ENCODE data around the gene KNDC1. TPM values are rescaled to one million over a fixed set of nuclear protein-coding genes. Genes with fewer than 3 reads are reported as not detected.

The KNDC1 gene
- polyA plus RNA-seq, 1 donor from 2014 or later: 4.3 TPM

DNA sequence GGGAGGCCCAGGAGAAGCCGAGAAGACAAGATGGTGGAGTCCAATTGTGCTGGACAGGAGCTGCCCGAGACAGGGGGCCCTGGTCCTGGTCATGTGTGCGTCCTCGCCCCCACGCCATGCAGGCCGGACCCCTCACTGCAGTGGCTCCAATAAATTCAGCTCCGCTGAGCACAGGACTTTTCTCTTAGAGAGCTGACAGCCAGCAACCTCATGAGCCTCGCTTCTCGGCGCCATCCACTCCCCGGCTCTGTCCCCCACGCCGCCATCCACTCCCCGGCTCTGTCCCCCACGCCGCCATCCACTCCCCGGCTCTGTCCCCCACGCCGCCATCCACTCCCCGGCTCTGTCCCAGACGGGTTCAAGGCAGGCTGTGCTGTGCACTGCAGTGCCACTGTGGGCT lies 67.2 kb downstream of the KNDC1 start:
- TF ChIP-seq, protein P1, sequence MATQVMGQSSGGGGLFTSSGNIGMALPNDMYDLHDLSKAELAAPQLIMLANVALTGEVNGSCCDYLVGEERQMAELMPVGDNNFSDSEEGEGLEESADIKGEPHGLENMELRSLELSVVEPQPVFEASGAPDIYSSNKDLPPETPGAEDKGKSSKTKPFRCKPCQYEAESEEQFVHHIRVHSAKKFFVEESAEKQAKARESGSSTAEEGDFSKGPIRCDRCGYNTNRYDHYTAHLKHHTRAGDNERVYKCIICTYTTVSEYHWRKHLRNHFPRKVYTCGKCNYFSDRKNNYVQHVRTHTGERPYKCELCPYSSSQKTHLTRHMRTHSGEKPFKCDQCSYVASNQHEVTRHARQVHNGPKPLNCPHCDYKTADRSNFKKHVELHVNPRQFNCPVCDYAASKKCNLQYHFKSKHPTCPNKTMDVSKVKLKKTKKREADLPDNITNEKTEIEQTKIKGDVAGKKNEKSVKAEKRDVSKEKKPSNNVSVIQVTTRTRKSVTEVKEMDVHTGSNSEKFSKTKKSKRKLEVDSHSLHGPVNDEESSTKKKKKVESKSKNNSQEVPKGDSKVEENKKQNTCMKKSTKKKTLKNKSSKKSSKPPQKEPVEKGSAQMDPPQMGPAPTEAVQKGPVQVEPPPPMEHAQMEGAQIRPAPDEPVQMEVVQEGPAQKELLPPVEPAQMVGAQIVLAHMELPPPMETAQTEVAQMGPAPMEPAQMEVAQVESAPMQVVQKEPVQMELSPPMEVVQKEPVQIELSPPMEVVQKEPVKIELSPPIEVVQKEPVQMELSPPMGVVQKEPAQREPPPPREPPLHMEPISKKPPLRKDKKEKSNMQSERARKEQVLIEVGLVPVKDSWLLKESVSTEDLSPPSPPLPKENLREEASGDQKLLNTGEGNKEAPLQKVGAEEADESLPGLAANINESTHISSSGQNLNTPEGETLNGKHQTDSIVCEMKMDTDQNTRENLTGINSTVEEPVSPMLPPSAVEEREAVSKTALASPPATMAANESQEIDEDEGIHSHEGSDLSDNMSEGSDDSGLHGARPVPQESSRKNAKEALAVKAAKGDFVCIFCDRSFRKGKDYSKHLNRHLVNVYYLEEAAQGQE (IDR thresholded peaks at IDR 0.05; ENCODE audit: borderline replicate concordance): no peak
- TF ChIP-seq MXI1 (conservative IDR thresholded peaks at IDR 0.05; ENCODE audit: poor library complexity, severe bottlenecking): no peak
- TF ChIP-seq EZH2 (IDR thresholded peaks at IDR 0.05; ENCODE audit: borderline replicate concordance, insufficient read depth, low read length, poor library complexity, severe bottlenecking): no peak
- no peak for TF ChIP-seq EP300 (conservative IDR thresholded peaks at IDR 0.05; ENCODE audit: poor library complexity, severe bottlenecking)
- TF ChIP-seq POLR2AphosphoS5 (IDR thresholded peaks at IDR 0.05): no peak
- TF ChIP-seq CTCF (IDR thresholded peaks at IDR 0.05; ENCODE audit: poor library complexity, severe bottlenecking): no peak
- no peak for TF ChIP-seq TAF1 (IDR thresholded peaks at IDR 0.05; ENCODE audit: low read depth)
- TF ChIP-seq SMC3 (conservative IDR thresholded peaks at IDR 0.05; ENCODE audit: poor library complexity): no peak
- no peak for TF ChIP-seq RAD21 (conservative IDR thresholded peaks at IDR 0.05)
- Histone ChIP-seq H3K79me2 (replicated peaks; ENCODE audit: insufficient read depth, low read length) (no peaks in the 10 kb centered on the region), H3K27me3 (ENCODE audit: insufficient read depth, low read depth, low read length) (peaks cover 39% of the 10 kb centered on the region), H3K9me2 (ENCODE audit: insufficient read depth, low read length) (no peaks in the 10 kb centered on the region), H3K4me3 (ENCODE audit: low read length) (no peak overlapping the region), H3K9me3 (ENCODE audit: low read length) (no peaks in the 10 kb centered on the region), H3K36me3 (ENCODE audit: insufficient read depth, low read length) (no peaks in the 10 kb centered on the region), H3F3A (ENCODE audit: insufficient read depth, low read length, poor library complexity, severe bottlenecking) (no peaks in the 10 kb centered on the region), H3K27ac (ENCODE audit: low read length) (no peak overlapping the region), H3K9ac (ENCODE audit: low read length) (no peak overlapping the region), H3K4me2 (ENCODE audit: low read length) (no peak overlapping the region), H2AFZ (ENCODE audit: low read depth, low read length) (no peak overlapping the region), H4K20me1 (ENCODE audit: insufficient read depth) (no peaks in the 10 kb centered on the region)

DNA sequence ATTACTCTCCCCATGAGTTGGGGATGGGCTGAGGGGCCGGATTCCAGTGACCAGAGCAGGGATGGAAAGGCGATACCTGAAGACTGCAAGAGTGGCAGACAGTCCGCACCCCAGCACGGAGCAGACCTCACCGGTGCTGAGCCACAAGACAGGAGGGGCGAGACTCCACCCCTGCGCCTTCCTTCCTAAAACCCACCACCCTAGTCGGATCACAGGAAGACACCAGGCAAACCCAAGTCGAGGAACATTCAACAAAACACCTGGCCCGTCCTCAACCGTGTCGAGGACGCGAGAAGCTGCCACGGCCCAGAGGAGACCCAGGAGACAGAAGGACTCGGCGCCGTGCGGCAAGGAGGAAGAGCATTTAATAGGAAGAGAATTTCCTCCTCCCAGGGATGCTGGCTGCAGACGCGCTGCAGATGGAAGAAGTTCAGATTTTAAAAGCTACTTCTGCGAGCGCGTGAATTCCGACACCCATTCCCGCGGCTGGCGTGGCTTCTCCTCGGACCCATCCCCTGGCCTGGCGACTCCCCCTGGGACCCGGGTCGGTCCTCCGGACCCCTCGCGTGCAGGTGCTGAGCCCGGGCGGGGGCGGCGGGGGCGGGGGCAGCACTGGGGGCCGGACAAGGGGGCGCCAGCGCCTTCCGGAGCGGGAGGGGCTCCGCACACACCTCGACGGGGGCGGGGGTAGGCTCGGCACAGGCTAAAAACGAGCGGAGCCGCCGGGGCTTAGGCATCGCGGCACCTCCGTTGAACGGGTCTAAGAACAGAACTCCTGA lies 69.4 kb downstream of the KNDC1 start:
- Histone ChIP-seq H2AFZ (ENCODE audit: low read depth, low read length) (no peak overlapping the region), H3K9ac (ENCODE audit: low read length) (no peak overlapping the region), H4K20me1 (ENCODE audit: insufficient read depth) (no peaks in the 10 kb centered on the region), H3K9me3 (ENCODE audit: low read length) (no peaks in the 10 kb centered on the region), H3F3A (ENCODE audit: insufficient read depth, low read length, poor library complexity, severe bottlenecking) (no peaks in the 10 kb centered on the region), H3K27ac (ENCODE audit: low read length) (no peak overlapping the region), H3K36me3 (ENCODE audit: insufficient read depth, low read length) (no peaks in the 10 kb centered on the region), H3K9me2 (ENCODE audit: insufficient read depth, low read length) (no peaks in the 10 kb centered on the region), H3K27me3 (ENCODE audit: insufficient read depth, low read depth, low read length) (peaks cover 60% of the 10 kb centered on the region), H3K4me3 (ENCODE audit: low read length) (no peak overlapping the region), H3K79me2 (replicated peaks; ENCODE audit: insufficient read depth, low read length) (no peaks in the 10 kb centered on the region), H3K4me2 (ENCODE audit: low read length) (no peak overlapping the region)
- TF ChIP-seq, protein P1 (IDR thresholded peaks at IDR 0.05; ENCODE audit: borderline replicate concordance): no peak
- TF ChIP-seq RAD21 (conservative IDR thresholded peaks at IDR 0.05): no peak
- no peak for TF ChIP-seq MXI1 (conservative IDR thresholded peaks at IDR 0.05; ENCODE audit: poor library complexity, severe bottlenecking)
- no peak for TF ChIP-seq CTCF (IDR thresholded peaks at IDR 0.05; ENCODE audit: poor library complexity, severe bottlenecking)
- no peak for TF ChIP-seq EP300 (conservative IDR thresholded peaks at IDR 0.05; ENCODE audit: poor library complexity, severe bottlenecking)
- TF ChIP-seq TAF1 (IDR thresholded peaks at IDR 0.05; ENCODE audit: low read depth): no peak
- no peak for TF ChIP-seq EZH2 (IDR thresholded peaks at IDR 0.05; ENCODE audit: borderline replicate concordance, insufficient read depth, low read length, poor library complexity, severe bottlenecking)
- TF ChIP-seq SMC3 (conservative IDR thresholded peaks at IDR 0.05; ENCODE audit: poor library complexity): no peak
